Measurements from ENCODE around the gene NDUFS7. TPM values are rescaled to one million over a fixed set of nuclear protein-coding genes. Genes with fewer than 3 reads are reported as not detected.
"Not testable (repeated sequence)": the region's sequence is repeated elsewhere in the genome, so short reads cannot be mapped to it uniquely, and the experiment has no call there.

The NDUFS7 gene
- total RNA-seq, 1 donor from 2014 or later, result 57.3 TPM

- H3K9me3 Mint-ChIP-seq (ENCODE audit: low read depth), result no peaks in the 10 kb centered on the region
Observed at GRCh38 chr19:1417145-1417544, 33.4 kb downstream of the NDUFS7 start.

GRCh38 chr19:1417681-1418495, 34.2 kb downstream of the NDUFS7 start:
- peaks cover 13% of the 10 kb centered on the region for H3K36me3 Mint-ChIP-seq (ENCODE audit: low read depth)
- no peak for DNase-seq (ENCODE audit: low spot score)
- H3K9me3 Mint-ChIP-seq (ENCODE audit: low read depth), result no peaks in the 10 kb centered on the region
- TF ChIP-seq, protein P1, sequence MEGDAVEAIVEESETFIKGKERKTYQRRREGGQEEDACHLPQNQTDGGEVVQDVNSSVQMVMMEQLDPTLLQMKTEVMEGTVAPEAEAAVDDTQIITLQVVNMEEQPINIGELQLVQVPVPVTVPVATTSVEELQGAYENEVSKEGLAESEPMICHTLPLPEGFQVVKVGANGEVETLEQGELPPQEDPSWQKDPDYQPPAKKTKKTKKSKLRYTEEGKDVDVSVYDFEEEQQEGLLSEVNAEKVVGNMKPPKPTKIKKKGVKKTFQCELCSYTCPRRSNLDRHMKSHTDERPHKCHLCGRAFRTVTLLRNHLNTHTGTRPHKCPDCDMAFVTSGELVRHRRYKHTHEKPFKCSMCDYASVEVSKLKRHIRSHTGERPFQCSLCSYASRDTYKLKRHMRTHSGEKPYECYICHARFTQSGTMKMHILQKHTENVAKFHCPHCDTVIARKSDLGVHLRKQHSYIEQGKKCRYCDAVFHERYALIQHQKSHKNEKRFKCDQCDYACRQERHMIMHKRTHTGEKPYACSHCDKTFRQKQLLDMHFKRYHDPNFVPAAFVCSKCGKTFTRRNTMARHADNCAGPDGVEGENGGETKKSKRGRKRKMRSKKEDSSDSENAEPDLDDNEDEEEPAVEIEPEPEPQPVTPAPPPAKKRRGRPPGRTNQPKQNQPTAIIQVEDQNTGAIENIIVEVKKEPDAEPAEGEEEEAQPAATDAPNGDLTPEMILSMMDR (IDR thresholded peaks at IDR 0.05), result no peak
- H3K4me1 Mint-ChIP-seq (ENCODE audit: low read depth), result peaks cover 33% of the 10 kb centered on the region
- peak overlapping the region; percentile 54 for H3K27ac Mint-ChIP-seq (ENCODE audit: unreplicated experiment)
- no peaks in the 10 kb centered on the region for H3K27me3 Mint-ChIP-seq (ENCODE audit: low read depth)
- H3K4me3 Mint-ChIP-seq (ENCODE audit: unreplicated experiment), result no peak overlapping the region

More at GRCh38 chr19:1417145-1417544, 33.4 kb downstream of the NDUFS7 start:
- H3K27me3 Mint-ChIP-seq (ENCODE audit: low read depth), result no peaks in the 10 kb centered on the region
- peak overlapping the region; percentile 98 for H3K27ac Mint-ChIP-seq (ENCODE audit: unreplicated experiment)
- H3K4me3 Mint-ChIP-seq (ENCODE audit: unreplicated experiment), result no peak overlapping the region
- no peak for DNase-seq (ENCODE audit: low spot score)
- H3K4me1 Mint-ChIP-seq (ENCODE audit: low read depth), result peaks cover 35% of the 10 kb centered on the region
- TF ChIP-seq, protein P1 (IDR thresholded peaks at IDR 0.05), result no peak
- peaks cover 8% of the 10 kb centered on the region for H3K36me3 Mint-ChIP-seq (ENCODE audit: low read depth)

DNA sequence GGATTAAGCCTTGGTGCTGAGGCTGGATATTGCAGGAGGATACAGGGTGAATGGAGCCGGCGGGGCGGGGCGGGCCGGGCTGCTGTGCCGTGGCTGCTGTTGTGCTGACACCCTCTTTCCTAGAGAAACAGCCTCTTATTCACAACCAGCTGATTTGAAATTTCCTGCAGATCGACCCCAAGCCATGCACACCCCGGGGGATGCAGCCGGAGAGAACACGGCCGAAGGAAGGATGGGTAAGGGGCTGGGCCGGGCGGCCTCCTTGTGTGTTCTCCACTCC, 34.7 kb downstream of the NDUFS7 start:
- DNase-seq (ENCODE audit: low spot score), result no peak
- TF ChIP-seq, protein P1 (IDR thresholded peaks at IDR 0.05), result no peak
- H3K4me1 Mint-ChIP-seq (ENCODE audit: low read depth), result peaks cover 33% of the 10 kb centered on the region
- H3K4me3 Mint-ChIP-seq (ENCODE audit: unreplicated experiment), result no peak overlapping the region
- H3K27me3 Mint-ChIP-seq (ENCODE audit: low read depth), result no peaks in the 10 kb centered on the region
- peaks cover 17% of the 10 kb centered on the region for H3K36me3 Mint-ChIP-seq (ENCODE audit: low read depth)
- no peak overlapping the region for H3K27ac Mint-ChIP-seq (ENCODE audit: unreplicated experiment)
- H3K9me3 Mint-ChIP-seq (ENCODE audit: low read depth), result no peaks in the 10 kb centered on the region

GRCh38 chr19:1418951-1419738, 35.4 kb downstream of the NDUFS7 start:
- no peak overlapping the region for H3K4me3 Mint-ChIP-seq (ENCODE audit: unreplicated experiment)
- peaks cover 33% of the 10 kb centered on the region for H3K4me1 Mint-ChIP-seq (ENCODE audit: low read depth)
- TF ChIP-seq, protein P1 (IDR thresholded peaks at IDR 0.05), result no peak
- DNase-seq (ENCODE audit: low spot score), result no peak
- H3K27me3 Mint-ChIP-seq (ENCODE audit: low read depth), result no peaks in the 10 kb centered on the region
- H3K27ac Mint-ChIP-seq (ENCODE audit: unreplicated experiment), result peak overlapping the region; percentile 57
- H3K9me3 Mint-ChIP-seq (ENCODE audit: low read depth), result no peaks in the 10 kb centered on the region
- peaks cover 17% of the 10 kb centered on the region for H3K36me3 Mint-ChIP-seq (ENCODE audit: low read depth)

DNA sequence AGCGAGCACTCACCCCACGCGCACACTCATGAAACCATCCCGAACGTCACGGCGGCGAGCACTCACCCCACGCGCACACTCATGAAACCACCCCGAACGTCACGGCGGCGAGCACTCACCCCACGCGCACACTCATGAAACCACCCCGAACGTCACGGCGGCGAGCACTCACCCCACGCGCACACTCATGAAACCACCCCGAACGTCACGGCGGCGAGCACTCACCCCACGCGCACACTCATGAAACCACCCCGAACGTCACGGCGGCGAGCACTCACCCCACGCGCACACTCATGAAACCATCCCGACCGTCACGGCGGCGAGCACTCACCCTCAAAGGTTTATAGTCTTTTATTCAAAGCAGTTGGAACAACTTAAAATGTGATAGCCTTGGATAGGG, 36.4 kb downstream of the NDUFS7 start:
- H3K36me3 Mint-ChIP-seq (ENCODE audit: low read depth), result peaks cover 17% of the 10 kb centered on the region
- not testable (repeated sequence) for H3K9me3 Mint-ChIP-seq (ENCODE audit: low read depth); H3K4me3 Mint-ChIP-seq (ENCODE audit: unreplicated experiment); DNase-seq (ENCODE audit: low spot score); H3K27me3 Mint-ChIP-seq (ENCODE audit: low read depth); H3K27ac Mint-ChIP-seq (ENCODE audit: unreplicated experiment)
- peaks cover 29% of the 10 kb centered on the region for H3K4me1 Mint-ChIP-seq (ENCODE audit: low read depth)
